ENCODE measurements around the gene SIRT2. TPM values are rescaled to one million over a fixed set of nuclear protein-coding genes. Genes with fewer than 3 reads are reported as not detected.

Gene SIRT2
- total RNA-seq, 1 experiment from 2014 or later, result 15.4 TPM

DNA sequence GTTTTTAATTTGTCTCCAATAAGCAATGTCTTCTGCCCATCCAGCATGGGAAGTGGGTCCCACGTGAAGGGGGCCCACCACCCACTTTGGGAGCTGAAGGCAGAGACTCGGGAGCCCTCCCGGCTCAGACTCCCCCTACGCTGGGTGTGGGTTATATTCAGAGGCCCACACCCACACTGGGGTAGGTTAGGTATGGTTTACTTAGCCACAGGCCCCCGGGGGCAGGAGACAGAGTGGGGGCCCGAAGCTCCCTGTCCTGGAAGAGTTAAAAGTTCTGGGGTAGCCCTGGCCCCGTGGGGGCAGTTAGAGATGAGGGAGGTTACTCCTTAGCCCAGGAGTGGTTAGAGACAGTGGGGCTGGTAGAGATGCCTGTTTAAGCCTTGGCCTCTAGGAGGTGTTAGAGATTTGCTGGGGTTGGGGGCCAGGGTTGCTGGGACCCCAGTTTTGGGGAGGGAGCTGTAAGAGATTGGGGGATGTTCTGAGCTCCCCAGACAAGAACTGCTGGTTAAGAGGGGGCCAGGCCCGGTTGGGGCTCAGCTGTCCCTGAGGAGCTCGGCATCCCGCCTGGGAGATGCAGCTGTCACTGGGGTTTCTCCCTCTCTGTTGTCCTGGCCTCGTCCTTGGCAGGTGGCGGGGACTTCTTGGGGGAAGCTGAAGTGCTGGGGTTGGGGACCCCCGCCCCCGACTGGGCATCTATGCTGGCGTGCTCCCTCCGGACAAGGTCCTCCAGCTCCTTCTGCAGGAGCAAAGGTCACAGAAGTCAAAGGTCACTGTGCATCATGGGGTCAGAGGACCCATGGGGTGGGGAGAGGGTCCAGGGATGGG, 20.6 kb downstream of the SIRT2 start:
- Histone ChIP-seq H3K27ac (ENCODE audit: low read depth, low read length) (peak overlapping the region; percentile 77), H3K9me2 (ENCODE audit: insufficient read depth) (no peaks in the 10 kb centered on the region), H3K9ac (ENCODE audit: low read length) (peak overlapping the region; percentile 62), H3K79me2 (ENCODE audit: insufficient read depth, low read length) (no peaks in the 10 kb centered on the region), H2AFZ (ENCODE audit: low read depth, low read length, poor library complexity, severe bottlenecking) (no peak overlapping the region), H3K27me3 (ENCODE audit: insufficient read depth, low read length) (no peaks in the 10 kb centered on the region), H3K4me3 (replicated peaks in 1 of 2; ENCODE audit: low read depth in 1 of 2, low read length in 2 of 2) (no peak overlapping the region; a peak in 2 of 4 replicates), H3K36me3 (ENCODE audit: control insufficient read depth in 1 of 2, insufficient read depth in 2 of 2, low read length in 2 of 2) (no peaks in the 10 kb centered on the region), H3K4me1 (ENCODE audit: control insufficient read depth in 1 of 2, insufficient read depth in 2 of 2, low read length in 2 of 2) (peaks cover 12 to 16% of the 10 kb centered on the region in 2 experiments; a peak in 3 of 4 replicates), H3K4me2 (ENCODE audit: low read length) (peak overlapping the region; percentile 88), H3K9me3 (ENCODE audit: control insufficient read depth in 1 of 2, insufficient read depth in 1 of 2, low read depth in 1 of 2, low read length in 2 of 2) (no peaks in the 10 kb centered on the region), H4K20me1 (ENCODE audit: insufficient read depth) (no peaks in the 10 kb centered on the region)
- intact Hi-C loops (cut with micrococcal nuclease), result no loop called here
- ChIA-PET RAD21 (ENCODE audit: low non-redundant PET in 1 of 2, low total read pairs in 2 of 2, uncharacterized antibody in 2 of 2, unreplicated experiment in 2 of 2) (no interaction called here), POLR2A (interaction anchor here (1.2 kb wide), 1 partner anchor 21 kb away, joined by 3 read pairs; the partner anchor contains the start of gene NFKBIB), CTCF (interaction anchor here (4.5 kb wide), 1 partner anchor 8 kb away, joined by 28 read pairs; no protein-coding TSS in a partner anchor)
- no TSS peak for BruUV-seq (replicated peaks)
- TF ChIP-seq CTCF (IDR thresholded peaks at IDR 0.05 in 2 of 3, conservative IDR thresholded peaks at IDR 0.05 in 1 of 3; ENCODE audit: borderline replicate concordance in 1 of 3, insufficient read depth in 1 of 3, low read depth in 2 of 3, low read length in 2 of 3) (0 out of 6 replicates have a peak, but pooled peaks of 1 of the 3 experiments have one; percentile 3), SP1 (IDR thresholded peaks at IDR 0.05; ENCODE audit: low read depth) (no peak), REST (IDR thresholded peaks at IDR 0.05; ENCODE audit: low read depth) (no peak), EGR1 (IDR thresholded peaks at IDR 0.05; ENCODE audit: low read depth) (no peak)
- no peak for ATAC-seq
- no peak for DNase-seq (ENCODE audit: low read depth, low spot score)

All from HCT116 (cell line).